HepG2 (cell line): ENCODE data around the gene FRMPD2.

ENCODE experiments used
- HNRNPK ChIP-seq: fragments of 200-400 bp; formaldehyde crosslinking; IDR thresholded peaks from 2 replicates; pipeline ENCODE4 v1.6.1; 2018; ENCODE audit warnings: low read length, low read depth, moderate library complexity, mild to moderate bottlenecking; ENCODE audit not compliant: poor library complexity, severe bottlenecking
- POLR2A ChIP-seq, 2 experiments: IDR thresholded peaks; 2 replicates each; pipeline ENCODE4 v1.6.1; 2011; ENCODE audit warnings: low read depth in 2 of 2, low read length in 2 of 2, mild to moderate bottlenecking in 1 of 2, moderate library complexity in 1 of 2; ENCODE audit not compliant: insufficient read depth in 1 of 2
- SIN3A ChIP-seq: IDR thresholded peaks from 2 replicates; pipeline ENCODE4 v1.6.1; 2011; ENCODE audit warnings: low read depth, mild to moderate bottlenecking, control low read depth, low read length, borderline replicate concordance
- SMAD1 ChIP-seq: sonication (generic); formaldehyde crosslinking; IDR thresholded peaks from 2 replicates; pipeline ENCODE4 v1.4.0; 2020; ENCODE audit warnings: missing genetic modification reagents, low read depth, mild to moderate bottlenecking, borderline replicate concordance
- TBP ChIP-seq: sonication (generic); formaldehyde crosslinking; IDR thresholded peaks from 2 replicates; pipeline ENCODE4 v1.5.0; 2020; ENCODE audit warnings: missing genetic modification reagents
- U2AF2 ChIP-seq: fragments of 200-400 bp; formaldehyde crosslinking; IDR thresholded peaks from 2 replicates; pipeline ENCODE4 v1.6.1; 2017; ENCODE audit warnings: low read depth, mild to moderate bottlenecking, low read length
- ZNF558 ChIP-seq: sonication (generic); formaldehyde crosslinking; IDR thresholded peaks from 2 replicates; pipeline ENCODE4 v1.9.0; 2022; ENCODE audit warnings: mild to moderate bottlenecking, missing genetic modification reagents, borderline replicate concordance
- ZZZ3 ChIP-seq: sonication (generic); formaldehyde crosslinking; IDR thresholded peaks from 2 replicates; pipeline ENCODE4 v1.4.0; 2020; ENCODE audit warnings: missing genetic modification reagents, mild to moderate bottlenecking, borderline replicate concordance
- TF ChIP-seq, protein P1 (sequence below): sonication (generic); formaldehyde crosslinking; IDR thresholded peaks from 2 replicates; pipeline ENCODE4 v1.4.0; 2020; ENCODE audit warnings: missing genetic modification reagents
- TF ChIP-seq, protein P2 (sequence below): sonication (generic); formaldehyde crosslinking; IDR thresholded peaks from 2 replicates; pipeline ENCODE4 v1.4.0; 2020; ENCODE audit warnings: missing genetic modification reagents
- TF ChIP-seq, protein P3 (sequence below): sonication (generic); formaldehyde crosslinking; IDR thresholded peaks from 2 replicates; pipeline ENCODE4 v1.5.0; 2020; ENCODE audit warnings: mild to moderate bottlenecking, missing genetic modification reagents, moderate library complexity
- TF ChIP-seq, protein P4 (sequence below): sonication (generic); formaldehyde crosslinking; IDR thresholded peaks from one replicate; pipeline ENCODE4 v1.5.1; 2020; ENCODE audit warnings: mild to moderate bottlenecking, missing genetic modification reagents; ENCODE audit errors: not compliant biosample characterization
- TF ChIP-seq, protein P5 (sequence below): sonication (generic); formaldehyde crosslinking; IDR thresholded peaks from 2 replicates; pipeline ENCODE4 v1.5.0; 2020; ENCODE audit warnings: mild to moderate bottlenecking, missing genetic modification reagents
- TF ChIP-seq, protein P6 (sequence below): sonication (generic); formaldehyde crosslinking; conservative IDR thresholded peaks from 2 replicates; pipeline ENCODE4 v1.4.0; 2020; ENCODE audit warnings: missing genetic modification reagents

DNA sequence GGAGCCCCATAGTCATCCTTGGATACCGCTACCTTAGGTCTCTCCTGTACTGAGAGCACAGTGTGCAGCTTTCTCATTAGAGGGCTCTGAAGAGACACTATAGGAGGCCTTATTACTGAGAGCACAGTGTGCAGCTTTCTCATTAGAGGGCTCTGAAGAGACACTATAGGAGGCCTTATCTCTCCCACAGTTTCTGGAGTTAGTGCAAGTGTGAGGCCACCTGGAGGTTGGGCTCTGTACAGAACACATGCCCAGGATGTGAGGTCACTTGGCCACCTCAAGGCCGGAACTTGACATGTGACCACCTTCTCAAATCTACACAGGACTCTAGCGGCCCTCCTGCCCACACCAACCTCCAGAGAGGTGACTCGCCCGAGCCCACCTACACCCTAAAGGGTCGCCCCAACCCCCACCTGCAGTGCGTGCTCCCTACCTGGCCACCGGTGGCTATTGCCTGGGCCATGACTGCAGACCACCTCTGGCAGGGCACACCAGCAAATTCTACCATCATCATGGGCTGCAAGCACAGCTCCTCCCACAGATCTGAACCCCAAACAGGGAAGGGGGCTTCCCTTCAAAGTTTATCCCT is 24.6 kb downstream of the FRMPD2 start:
- TF ChIP-seq U2AF2 (no peak), ZZZ3 (CRISPR knock-in tag) (no peak), ZNF558 (no peak), HNRNPK (no peak), SIN3A (no peak), TBP (no peak), POLR2A (IDR thresholded peaks at IDR 0.05; ENCODE audit: insufficient read depth in 1 of 2, low read depth in 2 of 2, low read length in 2 of 2) (no peak), SMAD1 (CRISPR knock-in tag) (no peak)
- TF ChIP-seq, protein P1, sequence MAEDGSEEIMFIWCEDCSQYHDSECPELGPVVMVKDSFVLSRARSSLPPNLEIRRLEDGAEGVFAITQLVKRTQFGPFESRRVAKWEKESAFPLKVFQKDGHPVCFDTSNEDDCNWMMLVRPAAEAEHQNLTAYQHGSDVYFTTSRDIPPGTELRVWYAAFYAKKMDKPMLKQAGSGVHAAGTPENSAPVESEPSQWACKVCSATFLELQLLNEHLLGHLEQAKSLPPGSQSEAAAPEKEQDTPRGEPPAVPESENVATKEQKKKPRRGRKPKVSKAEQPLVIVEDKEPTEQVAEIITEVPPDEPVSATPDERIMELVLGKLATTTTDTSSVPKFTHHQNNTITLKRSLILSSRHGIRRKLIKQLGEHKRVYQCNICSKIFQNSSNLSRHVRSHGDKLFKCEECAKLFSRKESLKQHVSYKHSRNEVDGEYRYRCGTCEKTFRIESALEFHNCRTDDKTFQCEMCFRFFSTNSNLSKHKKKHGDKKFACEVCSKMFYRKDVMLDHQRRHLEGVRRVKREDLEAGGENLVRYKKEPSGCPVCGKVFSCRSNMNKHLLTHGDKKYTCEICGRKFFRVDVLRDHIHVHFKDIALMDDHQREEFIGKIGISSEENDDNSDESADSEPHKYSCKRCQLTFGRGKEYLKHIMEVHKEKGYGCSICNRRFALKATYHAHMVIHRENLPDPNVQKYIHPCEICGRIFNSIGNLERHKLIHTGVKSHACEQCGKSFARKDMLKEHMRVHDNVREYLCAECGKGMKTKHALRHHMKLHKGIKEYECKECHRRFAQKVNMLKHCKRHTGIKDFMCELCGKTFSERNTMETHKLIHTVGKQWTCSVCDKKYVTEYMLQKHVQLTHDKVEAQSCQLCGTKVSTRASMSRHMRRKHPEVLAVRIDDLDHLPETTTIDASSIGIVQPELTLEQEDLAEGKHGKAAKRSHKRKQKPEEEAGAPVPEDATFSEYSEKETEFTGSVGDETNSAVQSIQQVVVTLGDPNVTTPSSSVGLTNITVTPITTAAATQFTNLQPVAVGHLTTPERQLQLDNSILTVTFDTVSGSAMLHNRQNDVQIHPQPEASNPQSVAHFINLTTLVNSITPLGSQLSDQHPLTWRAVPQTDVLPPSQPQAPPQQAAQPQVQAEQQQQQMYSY (CRISPR knock-in tag): no peak
- TF ChIP-seq, protein P2, sequence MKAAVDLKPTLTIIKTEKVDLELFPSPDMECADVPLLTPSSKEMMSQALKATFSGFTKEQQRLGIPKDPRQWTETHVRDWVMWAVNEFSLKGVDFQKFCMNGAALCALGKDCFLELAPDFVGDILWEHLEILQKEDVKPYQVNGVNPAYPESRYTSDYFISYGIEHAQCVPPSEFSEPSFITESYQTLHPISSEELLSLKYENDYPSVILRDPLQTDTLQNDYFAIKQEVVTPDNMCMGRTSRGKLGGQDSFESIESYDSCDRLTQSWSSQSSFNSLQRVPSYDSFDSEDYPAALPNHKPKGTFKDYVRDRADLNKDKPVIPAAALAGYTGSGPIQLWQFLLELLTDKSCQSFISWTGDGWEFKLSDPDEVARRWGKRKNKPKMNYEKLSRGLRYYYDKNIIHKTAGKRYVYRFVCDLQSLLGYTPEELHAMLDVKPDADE: no peak
- TF ChIP-seq, protein P3, sequence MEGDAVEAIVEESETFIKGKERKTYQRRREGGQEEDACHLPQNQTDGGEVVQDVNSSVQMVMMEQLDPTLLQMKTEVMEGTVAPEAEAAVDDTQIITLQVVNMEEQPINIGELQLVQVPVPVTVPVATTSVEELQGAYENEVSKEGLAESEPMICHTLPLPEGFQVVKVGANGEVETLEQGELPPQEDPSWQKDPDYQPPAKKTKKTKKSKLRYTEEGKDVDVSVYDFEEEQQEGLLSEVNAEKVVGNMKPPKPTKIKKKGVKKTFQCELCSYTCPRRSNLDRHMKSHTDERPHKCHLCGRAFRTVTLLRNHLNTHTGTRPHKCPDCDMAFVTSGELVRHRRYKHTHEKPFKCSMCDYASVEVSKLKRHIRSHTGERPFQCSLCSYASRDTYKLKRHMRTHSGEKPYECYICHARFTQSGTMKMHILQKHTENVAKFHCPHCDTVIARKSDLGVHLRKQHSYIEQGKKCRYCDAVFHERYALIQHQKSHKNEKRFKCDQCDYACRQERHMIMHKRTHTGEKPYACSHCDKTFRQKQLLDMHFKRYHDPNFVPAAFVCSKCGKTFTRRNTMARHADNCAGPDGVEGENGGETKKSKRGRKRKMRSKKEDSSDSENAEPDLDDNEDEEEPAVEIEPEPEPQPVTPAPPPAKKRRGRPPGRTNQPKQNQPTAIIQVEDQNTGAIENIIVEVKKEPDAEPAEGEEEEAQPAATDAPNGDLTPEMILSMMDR: no peak
- TF ChIP-seq, protein P4, sequence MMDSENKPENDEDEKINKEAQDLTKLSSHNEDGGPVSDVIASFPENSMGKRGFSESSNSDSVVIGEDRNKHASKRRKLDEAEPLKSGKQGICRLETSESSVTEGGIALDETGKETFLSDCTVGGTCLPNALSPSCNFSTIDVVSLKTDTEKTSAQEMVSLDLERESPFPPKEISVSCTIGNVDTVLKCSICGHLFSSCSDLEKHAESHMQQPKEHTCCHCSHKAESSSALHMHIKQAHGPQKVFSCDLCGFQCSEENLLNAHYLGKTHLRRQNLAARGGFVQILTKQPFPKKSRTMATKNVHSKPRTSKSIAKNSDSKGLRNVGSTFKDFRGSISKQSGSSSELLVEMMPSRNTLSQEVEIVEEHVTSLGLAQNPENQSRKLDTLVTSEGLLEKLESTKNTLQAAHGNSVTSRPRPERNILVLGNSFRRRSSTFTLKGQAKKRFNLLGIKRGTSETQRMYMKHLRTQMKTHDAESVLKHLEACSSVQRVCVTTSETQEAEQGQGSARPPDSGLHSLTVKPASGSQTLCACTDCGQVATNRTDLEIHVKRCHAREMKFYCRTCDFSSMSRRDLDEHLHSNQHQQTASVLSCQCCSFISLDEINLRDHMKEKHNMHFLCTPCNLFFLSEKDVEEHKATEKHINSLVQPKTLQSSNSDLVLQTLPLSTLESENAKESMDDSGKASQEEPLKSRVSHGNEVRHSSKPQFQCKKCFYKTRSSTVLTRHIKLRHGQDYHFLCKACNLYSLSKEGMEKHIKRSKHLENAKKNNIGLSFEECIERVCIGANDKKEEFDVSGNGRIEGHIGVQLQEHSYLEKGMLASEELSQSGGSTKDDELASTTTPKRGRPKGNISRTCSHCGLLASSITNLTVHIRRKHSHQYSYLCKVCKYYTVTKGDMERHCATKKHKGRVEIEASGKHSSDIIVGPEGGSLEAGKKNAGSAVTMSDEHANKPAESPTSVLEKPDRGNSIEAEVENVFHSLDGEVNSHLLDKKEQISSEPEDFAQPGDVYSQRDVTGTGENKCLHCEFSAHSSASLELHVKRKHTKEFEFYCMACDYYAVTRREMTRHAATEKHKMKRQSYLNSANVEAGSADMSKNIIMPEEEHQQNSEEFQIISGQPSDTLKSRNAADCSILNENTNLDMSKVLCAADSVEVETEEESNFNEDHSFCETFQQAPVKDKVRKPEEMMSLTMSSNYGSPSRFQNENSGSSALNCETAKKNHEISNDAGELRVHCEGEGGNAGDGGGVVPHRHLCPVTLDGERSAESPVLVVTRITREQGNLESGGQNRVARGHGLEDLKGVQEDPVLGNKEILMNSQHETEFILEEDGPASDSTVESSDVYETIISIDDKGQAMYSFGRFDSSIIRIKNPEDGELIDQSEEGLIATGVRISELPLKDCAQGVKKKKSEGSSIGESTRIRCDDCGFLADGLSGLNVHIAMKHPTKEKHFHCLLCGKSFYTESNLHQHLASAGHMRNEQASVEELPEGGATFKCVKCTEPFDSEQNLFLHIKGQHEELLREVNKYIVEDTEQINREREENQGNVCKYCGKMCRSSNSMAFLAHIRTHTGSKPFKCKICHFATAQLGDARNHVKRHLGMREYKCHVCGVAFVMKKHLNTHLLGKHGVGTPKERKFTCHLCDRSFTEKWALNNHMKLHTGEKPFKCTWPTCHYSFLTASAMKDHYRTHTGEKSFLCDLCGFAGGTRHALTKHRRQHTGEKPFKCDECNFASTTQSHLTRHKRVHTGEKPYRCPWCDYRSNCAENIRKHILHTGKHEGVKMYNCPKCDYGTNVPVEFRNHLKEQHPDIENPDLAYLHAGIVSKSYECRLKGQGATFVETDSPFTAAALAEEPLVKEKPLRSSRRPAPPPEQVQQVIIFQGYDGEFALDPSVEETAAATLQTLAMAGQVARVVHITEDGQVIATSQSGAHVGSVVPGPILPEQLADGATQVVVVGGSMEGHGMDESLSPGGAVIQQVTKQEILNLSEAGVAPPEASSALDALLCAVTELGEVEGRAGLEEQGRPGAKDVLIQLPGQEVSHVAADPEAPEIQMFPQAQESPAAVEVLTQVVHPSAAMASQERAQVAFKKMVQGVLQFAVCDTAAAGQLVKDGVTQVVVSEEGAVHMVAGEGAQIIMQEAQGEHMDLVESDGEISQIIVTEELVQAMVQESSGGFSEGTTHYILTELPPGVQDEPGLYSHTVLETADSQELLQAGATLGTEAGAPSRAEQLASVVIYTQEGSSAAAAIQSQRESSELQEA: no peak
- TF ChIP-seq, protein P5, sequence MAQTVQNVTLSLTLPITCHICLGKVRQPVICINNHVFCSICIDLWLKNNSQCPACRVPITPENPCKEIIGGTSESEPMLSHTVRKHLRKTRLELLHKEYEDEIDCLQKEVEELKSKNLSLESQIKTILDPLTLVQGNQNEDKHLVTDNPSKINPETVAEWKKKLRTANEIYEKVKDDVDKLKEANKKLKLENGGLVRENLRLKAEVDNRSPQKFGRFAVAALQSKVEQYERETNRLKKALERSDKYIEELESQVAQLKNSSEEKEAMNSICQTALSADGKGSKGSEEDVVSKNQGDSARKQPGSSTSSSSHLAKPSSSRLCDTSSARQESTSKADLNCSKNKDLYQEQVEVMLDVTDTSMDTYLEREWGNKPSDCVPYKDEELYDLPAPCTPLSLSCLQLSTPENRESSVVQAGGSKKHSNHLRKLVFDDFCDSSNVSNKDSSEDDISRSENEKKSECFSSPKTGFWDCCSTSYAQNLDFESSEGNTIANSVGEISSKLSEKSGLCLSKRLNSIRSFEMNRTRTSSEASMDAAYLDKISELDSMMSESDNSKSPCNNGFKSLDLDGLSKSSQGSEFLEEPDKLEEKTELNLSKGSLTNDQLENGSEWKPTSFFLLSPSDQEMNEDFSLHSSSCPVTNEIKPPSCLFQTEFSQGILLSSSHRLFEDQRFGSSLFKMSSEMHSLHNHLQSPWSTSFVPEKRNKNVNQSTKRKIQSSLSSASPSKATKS (CRISPR knock-in tag): no peak
- TF ChIP-seq, protein P6, sequence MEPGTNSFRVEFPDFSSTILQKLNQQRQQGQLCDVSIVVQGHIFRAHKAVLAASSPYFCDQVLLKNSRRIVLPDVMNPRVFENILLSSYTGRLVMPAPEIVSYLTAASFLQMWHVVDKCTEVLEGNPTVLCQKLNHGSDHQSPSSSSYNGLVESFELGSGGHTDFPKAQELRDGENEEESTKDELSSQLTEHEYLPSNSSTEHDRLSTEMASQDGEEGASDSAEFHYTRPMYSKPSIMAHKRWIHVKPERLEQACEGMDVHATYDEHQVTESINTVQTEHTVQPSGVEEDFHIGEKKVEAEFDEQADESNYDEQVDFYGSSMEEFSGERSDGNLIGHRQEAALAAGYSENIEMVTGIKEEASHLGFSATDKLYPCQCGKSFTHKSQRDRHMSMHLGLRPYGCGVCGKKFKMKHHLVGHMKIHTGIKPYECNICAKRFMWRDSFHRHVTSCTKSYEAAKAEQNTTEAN (CRISPR knock-in tag): no peak
